ENCODE measurements around the gene VCL. TPM values are rescaled to one million over a fixed set of nuclear protein-coding genes. Genes with fewer than 3 reads are reported as not detected.
A peak's percentile ranks its signal among the peaks of the same experiment; 100 is the strongest.

The VCL gene
- total RNA-seq, 2 experiments from 2014 or later, result 19.8 to 28.4 TPM

DNA sequence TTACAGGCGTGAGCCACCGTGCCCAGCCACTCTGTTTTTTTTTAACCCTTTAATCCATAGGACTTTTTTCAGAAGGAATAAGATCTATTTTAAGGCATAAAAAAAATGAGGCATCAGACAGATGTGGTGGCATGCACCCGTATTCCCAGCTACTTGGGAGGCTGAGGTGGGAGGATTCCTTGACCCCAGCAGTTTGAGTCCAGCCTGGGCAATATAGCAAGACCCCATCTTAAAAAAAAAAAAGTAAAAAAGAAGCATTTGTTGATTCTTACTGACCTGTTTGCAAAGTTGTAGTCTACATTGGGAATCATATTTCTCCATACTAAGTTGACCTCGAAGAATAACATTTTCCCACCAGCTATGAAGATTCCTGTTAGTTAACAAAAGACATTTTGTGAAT, 38.6 kb downstream of the VCL start:
- H3K4me1 Mint-ChIP-seq, result peaks cover 16% of the 10 kb centered on the region
- no peak overlapping the region for H3K27ac Mint-ChIP-seq
- no peaks in the 10 kb centered on the region for H3K9me3 Mint-ChIP-seq (ENCODE audit: low read depth)
- ATAC-seq (no peak), DNase-seq (no peak)
- CTCF ChIA-PET, result interaction anchor here (1.0 to 1.7 kb wide), 5 partner anchors 9 to 149 kb away, joined by 3 to 5 read pairs (median 4); no protein-coding TSS in a partner anchor
- H3K36me3 Mint-ChIP-seq, result peaks cover 2% of the 10 kb centered on the region
- H3K4me3 Mint-ChIP-seq, result no peak overlapping the region
- no peaks in the 10 kb centered on the region for H3K27me3 Mint-ChIP-seq

DNA sequence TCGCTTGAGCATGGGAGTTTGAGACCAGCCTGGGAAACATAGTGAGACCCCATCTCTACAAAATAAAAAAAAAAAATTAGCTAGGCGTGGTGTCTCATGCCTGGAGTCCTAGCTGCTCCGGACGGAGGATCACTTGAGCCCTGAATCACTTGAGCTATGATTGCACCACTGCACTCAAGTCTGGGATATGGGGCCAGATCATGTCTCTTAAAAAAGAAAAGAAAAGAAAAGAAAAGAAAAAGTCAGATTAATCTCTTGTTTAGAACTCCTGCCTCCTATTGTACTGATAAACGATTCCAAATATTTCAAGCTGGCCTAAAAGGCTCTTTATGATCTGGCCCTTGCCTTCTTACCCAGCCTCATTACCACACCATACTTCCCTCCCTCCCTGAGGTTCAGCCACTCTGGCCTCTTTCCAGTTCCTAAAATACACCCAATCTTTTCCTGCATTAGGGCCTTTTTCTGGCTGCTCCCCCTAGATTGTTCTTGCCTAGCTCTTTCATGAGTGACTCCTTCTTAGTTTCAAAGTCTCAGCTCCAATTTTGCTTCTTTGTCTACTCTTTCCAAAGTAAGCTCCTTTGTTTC, 41.7 kb downstream of the VCL start:
- DNase-seq, result no peak
- Mint-ChIP-seq H3K9me3 (ENCODE audit: low read depth) (no peaks in the 10 kb centered on the region), H3K4me3 (no peak overlapping the region), H3K36me3 (peaks cover 6% of the 10 kb centered on the region), H3K27ac (no peak overlapping the region), H3K4me1 (peaks cover 12% of the 10 kb centered on the region), H3K27me3 (no peaks in the 10 kb centered on the region)
- CTCF ChIA-PET, result interaction anchor here (0.8 to 0.9 kb wide), 3 partner anchors 9 to 191 kb away, joined by 3 read pairs; no protein-coding TSS in a partner anchor
- ATAC-seq, result no peak

DNA sequence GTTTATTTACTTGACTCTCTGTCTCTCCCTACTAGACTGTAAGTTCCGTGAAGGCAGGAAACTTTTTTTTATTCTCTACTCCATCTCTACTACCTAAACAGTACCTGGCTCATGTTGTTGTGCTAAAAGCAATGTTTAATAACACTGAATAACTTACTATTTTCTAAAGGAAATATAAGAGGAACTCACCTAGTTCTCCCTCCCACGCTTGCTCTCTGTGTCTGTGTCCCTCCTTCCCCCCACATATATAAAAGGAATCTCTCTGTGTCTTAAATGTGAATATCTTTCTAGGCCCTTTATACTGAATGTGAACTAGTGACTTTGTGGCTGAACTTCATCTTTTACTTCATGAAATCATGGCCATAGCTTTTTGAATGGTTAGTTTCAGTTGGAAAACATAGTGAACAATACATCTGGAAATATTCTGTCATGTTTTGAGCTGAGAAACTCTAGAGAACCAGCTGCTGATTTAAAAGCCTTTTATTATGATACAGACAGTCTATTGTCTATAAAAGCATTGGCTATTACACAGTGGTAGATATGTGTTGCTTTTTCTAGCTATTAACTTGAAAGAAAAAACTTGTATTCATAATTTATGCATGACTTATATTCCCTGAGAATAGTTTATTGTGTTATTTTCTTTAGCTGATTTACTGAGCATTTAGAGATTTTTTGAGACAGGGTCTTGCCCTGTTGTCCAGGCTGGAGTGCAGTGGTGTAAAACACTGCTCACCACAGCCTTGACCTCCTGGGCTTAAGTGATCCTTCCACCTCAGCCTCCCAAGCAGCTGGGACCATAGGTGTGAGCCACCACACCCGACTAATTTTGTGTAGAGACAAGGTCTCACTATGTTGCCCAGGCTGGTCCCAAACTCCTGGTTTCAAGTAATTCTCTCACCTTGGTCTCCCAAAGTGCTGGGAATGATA, 42.5 kb downstream of the VCL start:
- Mint-ChIP-seq H3K9me3 (ENCODE audit: low read depth) (no peaks in the 10 kb centered on the region), H3K4me1 (peaks cover 14% of the 10 kb centered on the region)

DNA sequence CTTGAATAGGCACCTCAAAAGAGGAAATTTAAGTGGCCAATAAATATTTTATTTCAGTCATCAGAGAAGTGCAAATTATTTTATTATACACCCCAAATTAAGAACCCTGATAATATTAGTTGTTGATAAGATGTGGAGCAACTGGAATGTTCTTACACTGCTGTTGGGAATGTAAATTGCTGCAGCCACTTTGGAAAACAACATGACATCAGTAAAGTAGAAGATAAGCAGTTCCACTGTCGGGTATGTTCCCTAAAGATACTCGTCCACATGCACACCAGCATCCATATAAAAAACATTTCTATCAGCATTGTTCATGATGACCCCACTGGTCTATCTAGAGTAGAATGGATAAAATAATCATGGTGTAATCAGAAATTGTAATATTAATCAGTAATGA, 46.5 kb downstream of the VCL start:
- ATAC-seq (no peak), DNase-seq (no peak)
- Mint-ChIP-seq H3K27ac (no peak overlapping the region), H3K4me1 (peaks cover 8% of the 10 kb centered on the region), H3K4me3 (no peak overlapping the region), H3K36me3 (peaks cover 4% of the 10 kb centered on the region), H3K27me3 (no peaks in the 10 kb centered on the region), H3K9me3 (ENCODE audit: low read depth) (no peaks in the 10 kb centered on the region)
- CTCF ChIA-PET, result interaction anchor here (0.9 kb wide), 1 partner anchor 9 kb away, joined by 3 read pairs; no protein-coding TSS in a partner anchor

More for the DNA sequence above, 42.5 kb downstream of the VCL start:
- Mint-ChIP-seq H3K4me3 (no peak overlapping the region), H3K36me3 (peaks cover 6% of the 10 kb centered on the region), H3K27ac (no peak overlapping the region), H3K27me3 (no peaks in the 10 kb centered on the region)
- CTCF ChIA-PET, result interaction anchor here (0.9 kb wide), 2 partner anchors 10 to 192 kb away, joined by 3 read pairs; no protein-coding TSS in a partner anchor
- ATAC-seq (no peak), DNase-seq (no peak)

DNA sequence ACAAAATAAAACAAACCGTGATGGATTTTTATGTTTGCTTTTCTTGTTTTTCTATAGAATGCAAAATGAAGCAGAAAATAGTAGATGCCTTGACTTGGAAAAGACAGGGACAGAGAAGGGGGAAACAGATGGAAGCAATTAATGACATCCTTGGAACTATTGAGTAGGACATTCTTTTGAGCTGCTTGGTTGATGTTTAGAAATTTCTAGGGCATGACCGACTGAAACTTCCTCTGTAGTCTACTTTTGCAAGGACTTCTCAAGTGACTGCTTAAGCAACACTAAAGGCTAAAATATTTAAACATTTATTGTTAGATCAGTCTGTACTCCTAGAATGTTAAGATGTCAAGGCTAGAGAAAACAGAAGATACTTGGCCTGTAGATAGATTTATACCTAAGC, 49.4 kb downstream of the VCL start:
- CTCF ChIA-PET, result interaction anchor here (1.5 to 1.9 kb wide), 2 partner anchors 9 to 161 kb away, joined by 3 to 4 read pairs; no protein-coding TSS in a partner anchor
- H3K9me3 Mint-ChIP-seq (ENCODE audit: low read depth), result no peaks in the 10 kb centered on the region

DNA sequence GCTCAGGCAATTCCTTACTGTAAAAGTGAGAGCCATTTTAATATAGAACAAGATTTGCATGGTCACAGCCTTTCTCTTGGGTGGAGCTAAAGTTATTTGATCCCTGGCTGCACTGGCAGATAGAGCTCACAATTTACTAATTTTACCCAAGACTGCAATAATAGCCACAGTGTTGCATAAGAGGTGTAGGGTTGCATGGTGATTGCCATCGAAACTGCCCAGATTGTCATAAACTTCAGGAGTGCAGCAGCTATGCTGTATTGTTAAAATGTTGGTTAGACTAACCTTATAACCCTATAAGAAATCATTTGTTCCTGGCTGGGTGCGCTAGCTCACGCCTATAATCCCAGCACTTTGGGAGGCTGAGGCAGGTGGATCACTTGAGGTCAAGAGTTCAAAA, 50.0 kb downstream of the VCL start:
- Mint-ChIP-seq H3K36me3 (peaks cover 6% of the 10 kb centered on the region), H3K27me3 (no peaks in the 10 kb centered on the region), H3K27ac (no peak overlapping the region), H3K4me1 (peaks cover 6% of the 10 kb centered on the region), H3K4me3 (no peak overlapping the region), H3K9me3 (ENCODE audit: low read depth) (no peaks in the 10 kb centered on the region)
- DNase-seq (no peak), ATAC-seq (no peak)
- CTCF ChIA-PET, result interaction anchor here (1.5 to 1.9 kb wide), 2 partner anchors 8 to 162 kb away, joined by 3 to 4 read pairs; no protein-coding TSS in a partner anchor

More for the DNA sequence above, 49.4 kb downstream of the VCL start:
- no peaks in the 10 kb centered on the region for H3K27me3 Mint-ChIP-seq
- peaks cover 4% of the 10 kb centered on the region for H3K4me1 Mint-ChIP-seq
- no peak for DNase-seq
- ATAC-seq, result no peak
- H3K27ac Mint-ChIP-seq, result no peak overlapping the region
- H3K4me3 Mint-ChIP-seq, result no peak overlapping the region
- peaks cover 4% of the 10 kb centered on the region for H3K36me3 Mint-ChIP-seq

DNA sequence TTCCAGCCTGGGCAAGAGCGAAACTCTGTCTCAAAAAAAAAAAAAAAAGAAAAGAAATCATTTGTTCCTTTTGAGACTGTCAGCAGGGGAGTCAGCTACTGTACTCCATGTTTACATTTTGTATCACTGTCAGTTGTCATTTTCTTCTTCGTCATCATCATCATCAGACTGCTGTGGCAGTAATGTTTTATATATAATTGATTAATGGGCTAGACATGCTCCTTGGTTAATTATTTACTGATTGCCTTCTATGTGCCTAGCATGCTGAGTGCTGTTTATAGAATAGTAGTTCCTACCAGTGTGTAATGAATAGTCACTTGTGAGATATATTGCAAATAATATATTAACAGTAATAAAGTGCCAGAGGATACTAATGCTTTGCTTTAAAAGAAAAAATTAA, 50.5 kb downstream of the VCL start:
- Mint-ChIP-seq H3K4me1 (peaks cover 10% of the 10 kb centered on the region), H3K27ac (no peak overlapping the region), H3K27me3 (no peaks in the 10 kb centered on the region), H3K4me3 (no peak overlapping the region), H3K9me3 (ENCODE audit: low read depth) (no peaks in the 10 kb centered on the region), H3K36me3 (peaks cover 7% of the 10 kb centered on the region)
- CTCF ChIA-PET, result interaction anchor here (0.6 to 1.5 kb wide), 2 partner anchors 54 to 162 kb away, joined by 3 to 4 read pairs; no protein-coding TSS in a partner anchor
- DNase-seq, result no peak
- no peak for ATAC-seq

DNA sequence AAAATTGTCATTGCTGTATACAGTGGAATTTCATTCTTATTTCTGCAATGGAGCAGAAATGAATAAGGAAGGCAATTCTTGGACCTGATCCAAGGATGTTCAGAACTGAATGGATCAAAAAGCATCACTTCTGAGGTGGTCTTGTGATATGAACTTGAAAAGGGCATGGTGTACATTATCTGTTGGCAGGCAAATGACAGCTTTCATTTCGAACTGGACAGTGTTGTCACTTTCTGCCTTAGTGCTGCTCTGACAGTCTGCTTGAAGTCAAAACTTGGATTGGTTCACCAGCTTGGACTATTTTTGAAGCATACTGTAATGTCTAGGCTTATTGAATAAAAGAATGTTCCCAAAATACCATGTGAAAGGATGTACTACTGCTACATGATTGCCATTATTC, 52.0 kb downstream of the VCL start:
- H3K36me3 Mint-ChIP-seq, result peaks cover 3% of the 10 kb centered on the region
- CTCF ChIA-PET, result interaction anchor here (0.7 kb wide), 1 partner anchor 10 kb away, joined by 3 read pairs; no protein-coding TSS in a partner anchor
- ATAC-seq, result no peak
- H3K27me3 Mint-ChIP-seq, result no peaks in the 10 kb centered on the region
- no peaks in the 10 kb centered on the region for H3K9me3 Mint-ChIP-seq (ENCODE audit: low read depth)
- no peak overlapping the region for H3K4me3 Mint-ChIP-seq
- no peak overlapping the region for H3K27ac Mint-ChIP-seq
- H3K4me1 Mint-ChIP-seq, result peaks cover 14% of the 10 kb centered on the region
- DNase-seq, result no peak

DNA sequence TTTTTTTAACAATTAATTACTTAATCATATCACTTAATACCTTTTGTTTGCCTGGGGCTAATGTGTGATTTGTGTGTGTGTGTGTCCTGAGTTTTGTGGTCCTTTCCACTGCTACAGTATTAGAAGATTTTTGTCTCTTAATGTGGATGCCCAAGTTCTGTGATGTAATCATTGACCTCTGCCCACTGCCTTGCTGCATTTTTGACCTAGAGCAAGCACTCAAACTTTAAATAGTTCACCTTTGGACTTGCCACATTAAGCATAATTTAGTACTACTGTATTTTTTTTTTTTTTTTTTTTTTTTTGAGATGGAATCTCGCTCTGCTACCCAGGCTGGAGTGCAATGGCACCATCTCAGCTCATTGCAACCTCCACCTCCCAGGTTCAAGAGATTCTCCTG, 52.7 kb downstream of the VCL start:
- CTCF ChIA-PET, result no interaction called here
- no peak for DNase-seq
- Mint-ChIP-seq H3K36me3 (peaks cover 3% of the 10 kb centered on the region), H3K4me1 (peaks cover 12% of the 10 kb centered on the region), H3K27ac (no peak overlapping the region), H3K4me3 (no peak overlapping the region), H3K9me3 (ENCODE audit: low read depth) (no peaks in the 10 kb centered on the region), H3K27me3 (no peaks in the 10 kb centered on the region)
- no peak for ATAC-seq

DNA sequence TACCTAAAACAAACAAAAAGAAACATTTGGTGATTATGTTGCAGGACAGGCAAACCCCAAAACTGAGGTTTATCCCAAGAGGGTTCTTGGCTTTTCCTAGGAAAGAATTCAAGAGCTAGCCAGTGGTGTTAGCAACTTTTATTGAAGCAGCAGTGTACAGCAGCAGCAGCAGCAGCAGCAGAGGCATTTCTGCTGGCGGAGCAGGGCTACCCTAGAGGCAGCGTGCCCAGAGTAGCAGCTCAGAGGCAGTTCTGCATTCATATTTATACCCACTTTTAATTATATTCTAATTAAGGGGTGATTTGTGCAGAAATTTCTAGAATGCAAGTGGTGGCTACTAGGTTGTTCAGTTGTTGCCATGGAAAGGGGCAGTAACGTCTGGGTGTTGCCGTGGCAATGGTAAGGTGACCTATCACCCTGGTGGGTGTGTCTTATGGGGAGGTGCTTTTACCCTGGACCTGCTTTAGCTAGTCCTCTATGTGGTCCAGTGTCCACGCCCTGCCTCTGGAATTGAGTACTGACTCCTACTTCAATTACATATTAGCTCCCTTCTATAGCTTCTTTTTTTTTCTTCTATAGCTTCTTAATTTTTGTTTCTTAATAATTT, 53.9 kb downstream of the VCL start:
- no peak overlapping the region for H3K4me3 Mint-ChIP-seq
- no peaks in the 10 kb centered on the region for H3K9me3 Mint-ChIP-seq (ENCODE audit: low read depth)
- ATAC-seq (no peak), DNase-seq (no peak)
- CTCF ChIA-PET, result interaction anchor here (0.7 to 1.9 kb wide), 6 partner anchors 20 to 84 kb away, joined by 3 to 5 read pairs (median 4); no protein-coding TSS in a partner anchor
- no peaks in the 10 kb centered on the region for H3K27me3 Mint-ChIP-seq
- H3K27ac Mint-ChIP-seq, result no peak overlapping the region
- H3K4me1 Mint-ChIP-seq, result peaks cover 23% of the 10 kb centered on the region
- H3K36me3 Mint-ChIP-seq, result peaks cover 3% of the 10 kb centered on the region

DNA sequence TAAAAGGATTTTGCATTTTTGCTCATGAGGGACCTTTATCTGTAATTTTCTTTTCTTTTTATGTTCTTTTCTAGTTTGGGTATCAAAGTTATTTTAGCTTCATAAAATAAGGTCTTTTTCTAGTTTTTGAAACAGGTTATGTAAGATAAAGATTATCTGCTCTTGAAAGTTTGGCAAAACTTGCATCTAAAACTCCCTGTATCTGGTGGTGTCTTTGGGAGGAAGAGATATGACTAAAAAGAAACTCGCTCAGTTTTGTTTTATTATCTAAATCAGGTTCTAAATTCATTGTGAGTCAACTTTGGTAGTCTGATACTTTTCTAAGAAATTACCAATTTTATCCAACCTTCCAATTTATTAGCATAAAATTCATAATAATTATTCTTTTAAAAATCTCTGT, 55.1 kb downstream of the VCL start:
- DNase-seq, result no peak
- Mint-ChIP-seq H3K4me1 (peaks cover 31% of the 10 kb centered on the region), H3K36me3 (peaks cover 3% of the 10 kb centered on the region), H3K27me3 (no peaks in the 10 kb centered on the region), H3K4me3 (no peak overlapping the region), H3K27ac (no peak overlapping the region), H3K9me3 (ENCODE audit: low read depth) (no peaks in the 10 kb centered on the region)
- CTCF ChIA-PET, result interaction anchor here (1.0 to 1.9 kb wide), 3 partner anchors 27 to 112 kb away, joined by 3 to 5 read pairs (median 4); no protein-coding TSS in a partner anchor
- ATAC-seq, result no peak

DNA sequence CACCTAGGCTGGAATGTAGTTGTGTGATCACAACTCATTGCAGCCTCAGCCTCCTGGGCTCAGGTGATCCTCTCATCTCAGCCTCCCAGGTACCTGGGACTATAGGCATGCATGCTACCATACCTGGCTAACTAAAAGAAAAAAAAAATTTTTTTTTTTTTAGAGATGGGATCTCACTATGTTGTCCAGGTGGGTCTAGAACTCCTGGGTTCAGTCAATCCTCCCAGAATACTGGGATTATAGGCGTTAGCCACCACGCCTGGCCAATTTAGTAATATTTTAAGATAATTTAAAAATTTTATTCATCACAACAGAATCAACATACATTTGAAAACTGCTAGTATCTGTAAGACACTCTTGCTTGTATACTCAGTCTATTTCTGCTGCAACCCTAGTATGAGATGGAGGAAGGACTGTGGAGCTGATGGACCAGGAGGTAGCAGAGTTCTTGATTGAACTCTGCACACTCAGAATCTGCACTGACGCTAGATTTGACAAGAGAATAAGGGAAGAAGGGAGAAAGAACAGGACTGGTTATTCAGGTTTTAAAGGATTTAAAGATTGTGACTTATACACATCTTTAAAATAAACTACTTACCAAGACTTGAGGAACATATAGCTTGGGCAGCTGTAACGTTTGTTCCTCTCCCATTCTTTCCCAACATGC, 57.6 kb downstream of the VCL start:
- ATAC-seq, result peak; percentile 7

More for the DNA sequence above, 57.6 kb downstream of the VCL start:
- H3K9me3 Mint-ChIP-seq (ENCODE audit: low read depth), result no peaks in the 10 kb centered on the region
- H3K27me3 Mint-ChIP-seq, result no peaks in the 10 kb centered on the region
- CTCF ChIA-PET, result interaction anchor here (0.7 to 2.2 kb wide), 7 partner anchors 9 to 169 kb away, joined by 3 to 11 read pairs (median 5); no protein-coding TSS in a partner anchor
- DNase-seq, result no peak
- H3K36me3 Mint-ChIP-seq, result peaks cover 3% of the 10 kb centered on the region
- H3K27ac Mint-ChIP-seq, result peak overlapping the region; percentile 84
- H3K4me1 Mint-ChIP-seq, result peaks cover 42% of the 10 kb centered on the region
- H3K4me3 Mint-ChIP-seq, result peak overlapping the region; percentile 46
